CD4-positive, alpha-beta T cell treated with Interferon gamma for 1 hour (primary cell): ENCODE data around the gene ZNF750.

ENCODE experiments used
- DNase-seq: peaks from one replicate; pipeline ENCODE4 v3.0.0-alpha.2; 2020

The ZNF750 gene

DNA sequence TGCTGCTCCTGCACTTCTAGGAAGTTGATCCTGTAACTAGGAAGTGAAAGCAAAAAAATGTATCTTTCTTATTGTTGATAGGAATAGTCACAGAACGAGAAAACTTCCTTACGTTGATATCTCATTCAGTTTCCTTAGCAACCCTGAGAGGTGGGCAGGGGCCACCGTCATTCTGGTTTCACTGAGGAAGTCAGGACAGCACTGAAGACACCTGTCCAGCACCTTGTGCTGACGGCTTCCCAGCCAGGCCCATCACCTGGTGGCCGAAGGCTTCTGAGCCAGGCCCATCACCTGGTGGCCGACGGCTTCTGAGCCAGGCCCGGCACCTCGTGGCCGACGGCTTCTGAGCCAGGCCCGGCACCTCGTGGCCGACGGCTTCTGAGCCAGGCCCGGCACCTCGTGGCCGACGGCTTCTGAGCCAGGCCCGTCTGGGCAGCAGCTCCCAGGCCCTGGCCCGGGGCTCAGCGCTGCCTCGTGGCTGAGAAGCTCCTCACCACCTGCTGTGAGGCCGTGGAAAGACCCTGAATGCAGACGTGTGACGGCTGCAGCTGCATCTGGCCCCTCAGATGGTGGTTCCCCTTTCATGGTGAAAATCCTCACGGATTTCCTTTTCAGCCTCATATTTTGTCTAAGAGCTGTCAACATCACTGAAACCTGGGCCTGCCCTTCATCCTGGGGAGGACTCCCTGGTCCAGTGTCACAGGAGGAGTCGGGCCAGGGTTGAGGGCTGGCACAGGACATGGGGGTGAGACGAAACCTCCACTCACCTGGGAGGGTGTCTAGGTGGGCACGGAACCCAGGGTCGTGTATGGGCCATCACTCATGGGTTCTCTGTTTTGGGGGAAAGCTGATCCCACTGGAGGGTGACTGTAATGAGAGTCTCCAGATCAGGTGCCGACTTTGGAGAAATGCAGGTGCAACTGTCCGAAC, 33.0 kb upstream of the ZNF750 start:
- DNase-seq, result peak; percentile 47

- DNase-seq, result no peak
Measured at GRCh38 chr17:82871776-82872561, 32.1 kb upstream of the ZNF750 start.

DNA sequence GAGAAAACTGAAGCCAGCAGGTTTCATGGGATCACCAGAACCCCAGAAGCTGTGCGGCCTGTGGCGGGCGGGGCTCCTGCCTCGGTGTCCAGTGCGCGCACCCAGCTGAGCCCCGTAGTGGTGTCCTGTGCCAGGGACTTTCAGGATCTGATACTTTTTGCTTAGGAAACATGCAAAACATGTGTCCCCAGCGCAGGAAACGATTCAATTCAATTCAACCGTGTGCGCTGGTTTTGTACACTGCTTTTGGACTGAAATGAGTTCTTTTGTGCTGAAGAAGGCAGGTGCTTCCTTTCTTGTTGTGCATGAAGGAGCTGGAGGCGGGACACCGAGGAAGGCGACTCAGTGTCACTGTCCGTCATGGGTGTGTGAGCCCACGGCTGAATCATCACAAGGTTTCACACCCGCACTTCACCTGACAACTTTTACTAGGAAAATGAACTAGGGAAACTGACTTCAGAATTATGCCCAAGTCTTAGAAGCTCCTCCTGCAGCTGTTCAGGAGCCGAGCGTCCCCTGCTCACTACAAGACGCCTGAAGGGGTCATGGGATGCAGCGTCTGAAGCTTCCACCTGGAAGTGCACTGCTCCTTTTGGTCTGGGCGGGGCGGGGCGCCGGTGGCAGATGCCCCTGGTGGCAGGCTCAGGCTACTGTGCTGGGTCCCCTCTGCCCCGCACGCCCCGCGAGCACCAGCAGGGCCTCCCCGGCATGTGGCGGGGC, 31.4 kb upstream of the ZNF750 start:
- peak; percentile 75 for DNase-seq

DNA sequence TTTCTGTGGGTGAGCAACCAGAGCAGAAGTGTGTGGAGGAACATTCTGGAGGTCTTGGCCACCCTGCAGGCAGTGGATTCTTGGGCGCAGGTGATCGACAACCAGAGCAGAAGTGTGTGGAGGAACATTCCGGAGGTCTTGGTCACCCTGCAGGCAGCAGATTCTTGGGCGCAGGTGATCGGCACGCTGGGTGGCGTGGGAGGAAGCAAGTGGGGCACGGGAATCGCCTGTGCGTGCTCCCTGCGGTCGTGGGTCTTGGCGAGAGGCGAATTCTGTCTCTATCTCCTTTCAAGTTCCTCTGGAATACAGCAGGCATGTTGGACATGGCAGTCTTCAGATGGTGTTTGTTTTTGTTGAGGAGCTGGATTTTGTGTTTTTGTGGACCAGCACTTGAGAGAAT, 30.7 kb upstream of the ZNF750 start:
- no peak for DNase-seq

DNA sequence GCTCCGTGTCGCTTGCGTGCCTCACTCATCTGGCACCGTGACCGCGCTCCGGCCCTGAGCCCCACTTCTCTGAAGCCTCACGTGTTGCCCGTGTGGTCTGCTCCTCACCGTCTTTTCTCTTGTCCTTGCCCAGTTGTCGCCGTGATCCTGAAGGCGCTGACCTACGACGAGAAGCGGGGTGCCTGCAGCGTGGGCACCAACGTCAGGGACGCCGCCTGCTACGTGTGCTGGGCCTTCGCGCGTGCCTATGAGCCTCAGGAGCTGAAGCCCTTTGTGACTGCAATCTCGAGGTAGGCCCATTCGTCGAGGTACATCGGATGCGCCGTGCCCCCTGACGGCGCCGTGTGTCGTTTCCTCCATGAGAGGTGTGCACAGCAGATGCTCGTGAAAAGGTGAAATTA, 30.3 kb upstream of the ZNF750 start:
- no peak for DNase-seq

DNA sequence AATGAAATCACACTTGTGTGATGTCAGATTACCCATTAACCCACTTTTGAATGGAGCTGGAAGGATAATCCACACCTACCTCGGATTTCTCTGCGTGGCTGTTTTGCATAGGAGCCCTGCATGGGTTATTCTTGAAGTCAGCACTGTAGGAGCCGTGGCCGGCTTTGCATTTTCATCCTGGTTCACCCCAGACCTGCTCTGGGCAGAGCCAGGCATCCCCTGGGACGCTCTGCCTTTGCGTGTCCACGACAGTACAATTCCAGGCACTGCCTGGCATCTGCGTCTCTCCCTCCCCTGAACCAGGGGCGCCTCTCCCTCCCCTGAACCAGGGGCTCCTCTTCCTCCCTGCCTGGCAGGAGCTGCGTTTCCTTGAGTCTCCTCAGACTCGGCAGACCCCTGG, 29.7 kb upstream of the ZNF750 start:
- DNase-seq, result no peak

- no peak for DNase-seq
Measured at GRCh38 chr17:82868715-82869131, 28.9 kb upstream of the ZNF750 start.

GRCh38 chr17:82867763-82868325, 28.0 kb upstream of the ZNF750 start:
- DNase-seq, result no peak

- DNase-seq, result no peak
Measured at GRCh38 chr17:82866590-82867191, 26.9 kb upstream of the ZNF750 start.

GRCh38 chr17:82865774-82866395, 26.1 kb upstream of the ZNF750 start:
- no peak for DNase-seq

GRCh38 chr17:82865274-82865673, 25.5 kb upstream of the ZNF750 start:
- DNase-seq, result no peak

DNA sequence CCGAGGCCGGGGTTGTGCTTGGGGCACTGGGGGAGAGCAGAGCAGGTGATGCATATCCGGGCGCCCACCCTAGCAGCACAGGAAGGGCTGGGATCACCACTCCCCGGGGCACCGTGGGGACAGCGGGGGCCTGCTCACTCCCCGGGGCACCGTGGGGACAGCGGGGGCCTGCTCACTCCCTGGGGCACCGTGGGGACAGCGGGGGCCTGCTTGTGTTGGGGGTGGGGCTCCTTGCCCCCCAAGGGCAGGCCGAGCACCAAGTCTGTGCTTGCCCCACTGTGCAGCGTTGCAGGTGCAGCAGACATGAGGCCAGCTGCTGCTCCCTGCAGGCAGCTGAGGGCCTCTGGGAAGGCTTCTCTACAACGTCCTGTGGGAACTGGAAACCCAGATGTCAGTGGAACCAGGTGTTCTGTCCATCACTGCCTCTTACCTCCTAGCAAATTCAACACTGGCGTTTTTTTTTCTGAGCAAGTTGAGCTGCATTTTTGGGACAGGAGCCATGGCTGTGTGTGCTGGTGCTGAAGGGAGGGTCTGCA, 25.0 kb upstream of the ZNF750 start:
- no peak for DNase-seq

GRCh38 chr17:82863941-82864712, 24.3 kb upstream of the ZNF750 start:
- peak; percentile 86 for DNase-seq

GRCh38 chr17:82863383-82863940, 23.6 kb upstream of the ZNF750 start:
- no peak for DNase-seq

GRCh38 chr17:82862737-82863382, 23.0 kb upstream of the ZNF750 start:
- DNase-seq, result no peak

DNA sequence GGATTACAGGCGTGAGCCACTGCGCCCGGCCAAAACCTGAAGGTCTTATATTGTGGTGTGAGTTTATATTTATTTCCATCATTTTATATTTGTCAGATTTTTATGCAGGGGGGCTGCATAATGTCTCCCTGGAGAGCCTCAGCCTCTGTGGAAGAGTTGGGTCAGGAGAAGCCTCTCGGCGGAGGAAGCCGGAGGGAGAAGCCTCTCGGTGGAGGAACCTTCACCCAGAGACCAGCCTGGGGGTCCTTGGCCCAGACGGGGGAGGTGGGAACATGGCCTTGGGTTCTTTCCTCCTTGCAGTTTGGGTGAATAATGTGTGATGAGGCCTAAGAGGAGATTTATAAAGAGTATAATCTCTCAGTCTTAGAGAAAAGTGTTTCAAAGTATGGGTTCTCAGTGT, 22.4 kb upstream of the ZNF750 start:
- no peak for DNase-seq

- DNase-seq, result no peak
Measured at GRCh38 chr17:82861393-82861775, 21.6 kb upstream of the ZNF750 start.

GRCh38 chr17:82860606-82861392, 21.0 kb upstream of the ZNF750 start:
- no peak for DNase-seq
